HG02623 (cell line): ENCODE data around the gene ADAMTSL1.

ENCODE experiments used
- ATAC-seq: cut with Tn5 transposase; IDR thresholded peaks from one replicate; pipeline ENCODE4 v1.9.1; 2021; ENCODE audit warnings: moderate library complexity; ENCODE audit not compliant: unreplicated experiment

ADAMTSL1 gene

DNA sequence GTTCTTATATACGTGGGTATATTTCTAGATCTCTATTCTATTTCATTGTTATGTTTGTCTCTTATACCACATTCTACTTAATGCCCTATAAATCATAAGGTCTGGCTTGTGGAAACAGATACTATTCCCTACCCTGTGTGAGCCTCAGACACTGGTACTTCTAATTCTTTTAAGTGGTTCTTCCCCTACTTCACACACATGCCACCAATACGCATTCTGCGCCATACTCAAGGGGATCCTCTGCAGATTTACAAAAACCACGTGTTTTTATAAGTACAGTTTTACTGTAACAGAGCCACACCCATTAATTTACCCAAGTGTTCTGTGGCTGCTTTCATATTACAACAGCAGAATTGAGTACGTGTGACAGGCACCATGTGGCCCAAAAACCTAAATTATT is 363.4 kb downstream of the ADAMTSL1 start:
- ATAC-seq: no peak

DNA sequence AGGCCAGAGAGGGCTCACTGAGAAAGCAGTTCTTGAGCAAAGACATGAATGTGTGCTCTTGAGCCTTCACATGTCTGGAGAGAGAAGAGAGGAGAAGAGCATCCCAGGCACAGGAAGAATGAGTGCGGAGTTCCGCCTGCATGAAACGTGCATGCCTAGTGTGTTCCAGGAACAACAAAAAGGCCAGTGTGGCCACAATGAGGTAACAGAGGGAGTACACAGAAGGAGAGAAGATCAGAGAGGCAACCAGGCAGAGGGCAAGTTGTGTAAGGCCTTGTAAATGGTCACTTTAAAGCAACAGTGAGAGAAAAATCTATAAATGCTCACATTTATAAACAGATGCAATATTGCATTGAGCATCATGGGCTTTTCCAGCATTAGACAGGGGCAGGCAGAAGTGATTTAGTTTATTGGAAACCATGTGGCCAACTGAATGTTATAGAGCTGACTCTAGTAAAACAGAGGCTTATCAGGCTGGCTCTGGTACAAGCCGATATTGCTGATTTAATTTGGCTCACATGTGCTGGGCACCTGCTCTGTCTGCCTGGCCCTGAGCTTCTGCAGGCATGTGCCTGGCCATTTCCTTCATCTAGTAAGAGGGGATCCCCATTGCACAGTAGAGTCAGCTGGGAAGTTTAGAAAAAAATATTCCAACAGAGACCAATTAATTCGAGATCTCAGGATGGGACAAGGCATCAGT is 373.8 kb downstream of the ADAMTSL1 start:
- no peak for ATAC-seq

DNA sequence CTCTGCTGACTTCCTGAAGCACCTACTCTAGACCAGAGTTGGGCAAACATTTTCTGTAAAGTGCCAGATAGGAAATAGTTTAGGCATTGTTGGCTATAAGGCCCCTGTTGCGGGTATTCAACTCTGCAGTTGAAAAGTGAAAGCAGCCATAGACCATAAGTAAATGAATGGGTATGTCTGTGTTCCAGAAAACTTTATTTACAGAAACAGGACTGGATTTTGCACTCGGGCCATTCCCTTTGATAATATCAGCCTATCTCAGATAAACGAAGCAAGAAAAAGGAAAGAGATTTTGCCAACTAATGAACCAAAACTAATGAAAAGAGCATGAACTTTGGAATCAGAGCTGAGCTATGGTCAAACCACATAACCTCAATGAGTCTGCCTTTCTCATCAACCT is 374.7 kb downstream of the ADAMTSL1 start:
- no peak for ATAC-seq

DNA sequence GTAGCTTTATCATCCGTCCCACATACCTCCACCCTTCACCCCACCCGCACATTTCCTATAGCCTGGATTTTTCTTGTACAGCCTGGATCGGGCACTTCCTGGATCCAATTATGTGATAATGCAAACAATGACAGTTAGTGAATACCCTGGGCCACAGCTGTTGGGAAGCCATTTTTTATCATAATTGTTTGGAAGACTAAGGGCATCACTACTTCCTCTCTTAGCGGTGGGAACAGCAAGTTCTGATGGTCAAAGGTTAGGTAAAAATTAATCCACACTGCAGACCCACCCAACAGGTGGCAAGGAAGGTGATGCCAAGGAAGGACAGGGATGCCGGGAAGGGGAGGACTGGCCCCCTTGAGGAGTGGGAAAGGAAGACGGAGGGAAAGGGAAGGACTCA is 375.3 kb downstream of the ADAMTSL1 start:
- no peak for ATAC-seq

GRCh38 chr9:18849890-18850677 is 376.1 kb downstream of the ADAMTSL1 start:
- no peak for ATAC-seq

DNA sequence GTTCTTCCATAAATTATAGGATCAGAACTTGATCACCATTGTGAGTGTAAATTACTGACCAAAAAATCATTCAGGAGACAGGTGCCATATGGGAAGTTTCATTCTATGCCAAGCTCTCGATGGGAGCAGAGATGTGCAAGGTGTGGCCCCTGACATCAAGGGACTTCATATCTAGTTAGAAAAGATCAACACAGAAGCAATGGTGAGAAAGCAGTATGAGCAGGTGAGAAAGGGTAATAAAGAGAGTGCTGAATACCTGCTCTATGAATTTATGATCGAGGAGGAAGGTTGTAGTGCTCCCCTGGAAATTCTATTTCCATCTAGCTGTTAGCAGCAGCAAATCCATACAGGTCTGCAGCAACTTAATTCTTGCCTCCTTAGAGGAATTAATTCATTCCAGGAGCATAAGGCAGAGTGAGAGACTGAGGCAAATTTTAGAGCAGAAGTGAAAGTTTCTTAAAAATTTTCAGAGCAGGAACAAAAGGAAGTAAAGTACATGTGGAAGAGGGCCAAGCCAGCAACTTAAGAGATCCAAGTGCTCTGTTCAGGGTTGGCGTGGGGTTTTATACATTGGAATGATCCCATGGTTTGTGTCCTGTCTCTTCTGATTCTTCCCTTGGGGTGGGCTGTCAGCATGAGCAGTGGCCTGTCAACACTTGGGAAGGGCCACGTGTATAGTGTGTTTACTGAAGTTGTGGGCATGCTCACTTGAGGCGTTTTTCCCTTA is 377.3 kb downstream of the ADAMTSL1 start:
- no peak for ATAC-seq

DNA sequence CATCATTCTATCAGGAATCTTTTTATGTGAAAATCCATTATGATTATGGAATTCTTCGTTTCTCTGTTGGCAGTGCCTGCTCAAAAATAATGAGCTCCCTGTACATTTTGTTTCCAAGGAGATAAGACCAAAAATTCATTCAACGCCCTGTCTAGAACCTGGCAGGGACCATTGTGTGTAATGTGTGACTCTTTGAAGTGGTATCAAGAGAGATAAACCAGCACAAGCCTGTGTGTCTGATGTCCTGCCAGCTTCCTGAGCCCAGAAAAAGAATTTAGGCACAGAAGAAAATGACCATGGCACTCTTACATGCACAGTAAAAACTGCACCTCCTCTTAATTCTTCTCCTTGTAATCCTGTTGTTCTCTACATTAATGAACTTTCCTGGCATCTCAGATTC is 381.7 kb downstream of the ADAMTSL1 start:
- no peak for ATAC-seq

- ATAC-seq: no peak
Measured at GRCh38 chr9:18857334-18857733, 383.4 kb downstream of the ADAMTSL1 start.

- ATAC-seq: no peak
Measured at GRCh38 chr9:18857769-18858168, 383.8 kb downstream of the ADAMTSL1 start.

DNA sequence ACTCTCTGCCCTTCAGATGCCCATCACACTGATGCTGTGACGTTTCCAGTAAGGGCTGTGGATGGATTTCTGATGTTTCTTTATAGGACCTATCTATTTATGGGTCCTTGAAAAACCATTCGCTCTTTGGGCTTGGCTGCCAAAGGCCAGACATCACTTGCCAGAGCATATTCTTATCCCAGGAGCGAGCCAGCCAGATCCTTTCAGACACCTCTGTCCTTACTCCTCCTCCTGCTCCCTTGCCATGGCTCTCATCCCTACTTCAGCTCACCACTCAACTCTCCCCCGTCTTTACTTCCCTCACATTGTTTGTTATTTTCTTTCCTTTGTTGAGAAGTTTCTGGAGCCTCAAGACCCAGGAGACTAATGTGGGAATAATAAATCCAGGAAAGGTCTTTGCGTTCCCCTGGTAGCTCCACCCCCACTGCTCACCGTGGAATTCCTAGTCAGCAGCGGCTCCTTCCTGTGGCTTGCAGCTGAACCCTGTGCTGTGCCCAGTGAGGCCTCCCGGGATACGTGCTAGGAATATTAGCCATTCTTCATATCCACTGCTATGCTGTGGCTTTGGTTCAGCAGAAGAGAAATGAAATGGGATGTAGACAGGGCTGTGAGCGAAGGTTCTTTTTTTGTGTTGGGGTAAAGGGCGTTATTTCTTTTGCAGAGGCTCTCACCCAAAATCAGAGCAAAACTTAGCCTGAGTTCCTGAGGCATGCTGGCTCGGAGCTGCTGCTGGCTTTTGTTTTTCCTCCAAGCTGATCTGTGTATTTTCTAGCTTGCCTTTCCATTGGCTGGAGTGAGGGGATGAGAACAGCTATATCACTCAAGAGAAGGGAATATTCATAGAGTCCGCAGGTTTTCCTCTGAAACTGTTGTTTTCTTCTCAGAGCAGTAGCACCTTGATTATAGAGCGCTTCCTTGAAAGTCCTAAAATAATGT is 387.9 kb downstream of the ADAMTSL1 start:
- no peak for ATAC-seq

GRCh38 chr9:18863791-18864190 is 389.8 kb downstream of the ADAMTSL1 start:
- no peak for ATAC-seq

DNA sequence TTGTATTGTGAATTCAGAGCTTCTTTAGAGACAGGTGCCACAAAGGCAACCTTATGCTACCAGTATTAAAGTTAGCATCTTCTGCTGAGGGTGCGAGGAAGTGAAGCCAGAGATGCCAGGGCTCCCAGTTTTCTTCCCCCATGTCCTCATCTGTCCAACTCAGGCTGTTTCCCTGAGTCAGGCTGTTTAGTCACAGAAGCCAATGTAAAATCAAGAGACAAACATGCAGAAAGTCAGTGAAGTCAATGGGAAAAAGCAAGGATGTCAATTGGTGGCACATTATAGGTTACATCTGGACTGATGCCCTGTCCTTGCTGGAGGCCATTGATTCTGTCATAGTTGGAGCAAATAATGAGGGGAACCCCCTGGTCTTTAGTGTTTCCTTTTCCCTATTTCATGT is 390.6 kb downstream of the ADAMTSL1 start:
- ATAC-seq: no peak

GRCh38 chr9:18865542-18865941 is 391.6 kb downstream of the ADAMTSL1 start:
- ATAC-seq: no peak

DNA sequence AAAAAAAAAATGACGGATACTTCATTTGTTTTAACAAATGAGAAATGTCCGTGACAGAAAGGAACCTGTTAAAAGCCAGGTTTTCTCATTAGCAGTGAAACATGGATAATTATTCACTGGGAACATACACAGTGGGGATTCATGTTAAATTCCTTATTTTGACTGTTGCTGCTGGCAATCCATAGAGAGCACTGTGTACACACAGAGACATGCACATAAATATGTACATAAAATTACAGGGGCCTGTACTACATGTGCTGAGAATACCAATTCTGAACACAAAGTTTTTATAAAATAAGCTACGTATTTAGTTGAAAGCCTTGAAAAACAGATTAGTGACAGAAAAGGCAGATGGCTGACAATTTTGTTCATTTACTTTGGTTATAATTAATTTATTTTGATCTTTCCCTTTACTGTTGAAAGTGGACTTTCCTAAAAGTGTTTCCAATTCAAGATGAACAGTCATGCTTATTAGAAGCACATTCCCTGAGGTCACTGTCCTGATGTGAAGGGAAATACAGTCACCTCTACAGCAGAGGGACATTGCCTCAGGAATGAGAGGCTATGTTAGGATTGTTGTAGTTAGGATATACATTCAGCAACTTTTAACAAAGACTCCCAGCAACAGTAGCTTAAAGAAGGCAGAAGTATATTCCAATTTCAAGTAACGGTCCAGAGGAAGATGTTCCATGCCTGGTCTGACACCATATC is 392.3 kb downstream of the ADAMTSL1 start:
- ATAC-seq: no peak

DNA sequence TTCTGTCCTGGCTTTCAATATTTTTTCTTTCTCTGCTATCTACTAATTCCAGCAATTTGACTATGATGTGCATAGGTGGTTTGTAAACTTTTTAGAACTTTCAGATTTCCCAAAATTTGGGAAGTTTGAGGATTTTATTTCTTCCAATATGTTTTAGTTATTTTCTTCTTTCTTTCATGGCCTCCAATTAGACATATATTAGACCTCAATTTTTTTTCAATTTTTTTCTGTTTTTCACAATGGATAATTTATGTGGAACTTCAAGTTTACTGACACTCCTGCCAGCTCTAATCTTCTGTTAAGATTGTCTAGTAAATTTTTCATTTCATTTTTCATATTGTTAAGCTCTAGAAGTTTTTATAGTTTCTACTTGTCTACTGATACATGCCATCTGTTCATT is 395.8 kb downstream of the ADAMTSL1 start:
- ATAC-seq: no peak

DNA sequence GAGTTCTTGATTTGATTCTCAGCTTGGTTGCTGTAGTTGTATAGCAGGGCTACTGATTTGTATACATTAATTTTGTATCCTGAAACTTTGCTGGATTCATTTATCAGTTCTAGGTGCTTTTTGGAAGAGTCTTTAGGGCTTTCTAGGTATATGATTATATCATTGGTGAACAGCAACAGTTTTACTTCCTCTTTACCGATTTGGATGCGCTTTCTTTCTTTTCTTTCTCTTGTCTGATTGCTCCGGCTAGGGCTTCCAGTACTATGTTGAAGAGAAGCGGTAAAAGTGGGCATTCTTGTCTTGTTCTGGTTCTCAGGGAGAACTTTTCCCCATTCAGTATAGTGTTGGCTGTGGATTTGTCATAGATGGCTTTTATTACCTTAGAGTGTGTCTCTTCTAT is 400.1 kb downstream of the ADAMTSL1 start:
- no peak for ATAC-seq

DNA sequence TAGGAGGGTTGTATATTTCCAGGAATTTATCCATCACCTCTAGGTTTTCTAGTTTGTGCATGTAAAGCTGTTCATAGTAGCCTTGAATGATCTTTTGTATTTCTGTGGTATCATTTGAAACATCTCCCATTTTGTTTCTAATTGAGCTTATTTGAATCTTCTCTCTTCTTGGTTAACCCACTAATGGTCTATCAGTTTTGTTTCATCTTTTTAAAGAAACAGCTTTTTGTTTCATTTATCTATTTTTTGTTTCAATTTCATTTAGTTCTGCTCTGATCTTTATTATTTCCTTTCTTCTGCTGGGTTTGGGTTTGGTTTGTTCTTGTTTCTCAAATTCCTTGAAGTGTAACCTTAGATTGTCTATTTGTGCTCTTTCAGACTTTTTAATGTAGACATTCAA is 401.0 kb downstream of the ADAMTSL1 start:
- ATAC-seq: peak; percentile 65

DNA sequence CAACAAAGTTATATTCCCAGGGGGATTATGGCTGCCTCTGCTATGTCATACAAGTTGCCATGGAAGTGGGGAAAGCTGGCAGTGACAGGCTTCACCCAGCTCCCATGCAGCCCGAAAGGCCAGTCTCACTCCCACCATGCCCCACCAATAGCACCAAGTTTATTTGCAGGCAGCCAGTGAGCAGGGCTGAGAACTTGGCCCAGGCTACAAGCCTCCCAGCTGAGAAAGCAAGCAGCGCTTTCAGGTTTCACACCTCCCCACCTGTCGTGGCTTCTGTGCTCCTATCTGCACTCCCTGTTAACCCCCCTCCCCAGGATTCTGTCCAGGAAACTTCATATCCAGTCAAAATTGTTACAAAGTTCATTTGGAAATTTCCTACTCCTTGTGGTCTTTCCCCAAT is 404.0 kb downstream of the ADAMTSL1 start:
- ATAC-seq: no peak

DNA sequence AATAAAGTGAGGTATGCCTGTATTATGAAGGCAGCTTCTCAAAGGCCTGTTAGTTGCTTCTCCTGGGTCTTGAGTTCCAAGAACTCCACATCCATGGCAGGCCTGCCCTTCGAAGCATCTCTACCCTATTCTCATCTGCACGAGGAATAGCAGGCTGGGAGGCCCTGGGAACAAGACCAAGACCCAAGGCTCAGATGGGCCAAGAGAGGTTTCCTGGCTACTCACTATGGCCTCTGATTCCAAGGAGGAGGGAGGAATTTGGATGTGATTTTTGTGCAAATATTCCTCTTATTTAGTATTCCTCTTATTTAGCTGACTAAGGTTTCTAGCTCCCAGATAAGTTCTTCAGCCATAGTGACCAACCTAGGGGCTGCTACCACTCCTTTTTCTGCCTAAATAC is 407.8 kb downstream of the ADAMTSL1 start:
- ATAC-seq: no peak

- no peak for ATAC-seq
Measured at GRCh38 chr9:18887546-18887945, 413.6 kb downstream of the ADAMTSL1 start.
